ENCODE results near the gene SLC35D1.

The SLC35D1 gene

DNA sequence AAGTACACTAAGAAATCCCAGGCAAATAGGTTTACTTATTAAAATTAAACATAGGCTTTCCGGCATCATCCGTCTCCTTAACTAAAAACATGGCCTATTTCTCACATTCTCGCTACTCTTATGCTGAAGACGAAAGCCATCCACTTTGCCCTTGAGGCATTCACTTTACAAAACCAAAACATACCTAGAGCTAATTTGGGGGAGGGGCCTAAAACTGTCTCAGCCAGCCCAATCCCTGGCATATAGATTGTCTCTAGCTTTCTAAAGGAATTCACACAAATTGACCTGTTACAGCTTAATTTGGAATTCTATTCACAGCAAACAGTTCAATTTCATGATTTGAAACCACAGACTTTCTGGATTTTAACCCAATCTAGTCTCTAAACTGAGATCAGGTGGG is 34.8 kb downstream of the SLC35D1 start:
- CTCF ChIA-PET: interaction anchor here (0.6 kb wide), 2 partner anchors 11 to 959 kb away, joined by 3 to 4 read pairs; no protein-coding TSS in a partner anchor
- TF ChIP-seq, protein P1, sequence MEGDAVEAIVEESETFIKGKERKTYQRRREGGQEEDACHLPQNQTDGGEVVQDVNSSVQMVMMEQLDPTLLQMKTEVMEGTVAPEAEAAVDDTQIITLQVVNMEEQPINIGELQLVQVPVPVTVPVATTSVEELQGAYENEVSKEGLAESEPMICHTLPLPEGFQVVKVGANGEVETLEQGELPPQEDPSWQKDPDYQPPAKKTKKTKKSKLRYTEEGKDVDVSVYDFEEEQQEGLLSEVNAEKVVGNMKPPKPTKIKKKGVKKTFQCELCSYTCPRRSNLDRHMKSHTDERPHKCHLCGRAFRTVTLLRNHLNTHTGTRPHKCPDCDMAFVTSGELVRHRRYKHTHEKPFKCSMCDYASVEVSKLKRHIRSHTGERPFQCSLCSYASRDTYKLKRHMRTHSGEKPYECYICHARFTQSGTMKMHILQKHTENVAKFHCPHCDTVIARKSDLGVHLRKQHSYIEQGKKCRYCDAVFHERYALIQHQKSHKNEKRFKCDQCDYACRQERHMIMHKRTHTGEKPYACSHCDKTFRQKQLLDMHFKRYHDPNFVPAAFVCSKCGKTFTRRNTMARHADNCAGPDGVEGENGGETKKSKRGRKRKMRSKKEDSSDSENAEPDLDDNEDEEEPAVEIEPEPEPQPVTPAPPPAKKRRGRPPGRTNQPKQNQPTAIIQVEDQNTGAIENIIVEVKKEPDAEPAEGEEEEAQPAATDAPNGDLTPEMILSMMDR (conservative IDR thresholded peaks at IDR 0.05; ENCODE audit: low read depth): no peak
- POLR2A ChIA-PET (ENCODE audit: low non-redundant PET): no interaction called here
- DNase-seq (ENCODE audit: low spot score): no peak
- no peak overlapping the region for H3K27ac ChIP-seq

DNA sequence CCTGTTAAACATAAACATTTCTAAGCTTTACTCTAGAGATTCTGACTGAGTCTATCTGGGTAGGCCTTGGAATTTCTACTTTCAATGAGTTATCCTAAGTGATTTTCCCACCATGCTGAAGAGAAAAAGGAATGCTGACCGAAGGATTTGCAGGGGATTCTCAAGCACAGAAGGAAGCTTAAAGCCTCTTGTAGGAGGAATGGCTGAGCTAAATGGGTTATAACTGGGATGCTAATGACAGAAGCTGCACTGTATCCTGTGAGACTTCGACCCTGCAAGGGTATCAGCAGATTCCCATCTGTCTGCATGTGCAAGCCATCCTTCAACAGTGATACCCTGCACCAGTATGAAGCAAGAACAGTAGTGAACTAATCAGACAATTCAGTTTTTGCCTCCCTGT is 35.4 kb downstream of the SLC35D1 start:
- CTCF ChIA-PET: no interaction called here
- TF ChIP-seq, protein P1 (conservative IDR thresholded peaks at IDR 0.05; ENCODE audit: low read depth): no peak
- DNase-seq (ENCODE audit: low spot score): no peak
- no peak overlapping the region for H3K27ac ChIP-seq
- POLR2A ChIA-PET (ENCODE audit: low non-redundant PET): no interaction called here

DNA sequence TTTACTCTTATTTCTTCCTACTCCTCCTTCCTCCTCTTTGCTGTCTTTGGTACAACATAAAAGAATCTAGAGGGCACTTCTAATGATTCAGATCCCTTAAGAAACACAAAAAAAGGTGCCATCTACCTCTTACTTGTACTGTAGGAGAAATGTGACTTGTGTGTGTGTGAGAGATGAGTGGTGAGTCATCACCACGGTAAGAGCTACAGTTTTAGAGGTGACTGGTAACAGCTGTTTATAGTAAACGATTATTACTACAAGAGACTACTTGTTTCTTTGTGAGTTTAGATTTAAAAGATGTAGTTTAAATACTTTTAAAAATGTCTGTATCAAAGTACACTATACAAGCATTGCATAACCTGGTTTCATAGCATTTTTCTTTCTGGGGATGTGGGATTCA is 40.4 kb downstream of the SLC35D1 start:
- ChIA-PET POLR2A (ENCODE audit: low non-redundant PET) (no interaction called here), CTCF (no interaction called here)
- peak; percentile 25 for DNase-seq (ENCODE audit: low spot score)

DNA sequence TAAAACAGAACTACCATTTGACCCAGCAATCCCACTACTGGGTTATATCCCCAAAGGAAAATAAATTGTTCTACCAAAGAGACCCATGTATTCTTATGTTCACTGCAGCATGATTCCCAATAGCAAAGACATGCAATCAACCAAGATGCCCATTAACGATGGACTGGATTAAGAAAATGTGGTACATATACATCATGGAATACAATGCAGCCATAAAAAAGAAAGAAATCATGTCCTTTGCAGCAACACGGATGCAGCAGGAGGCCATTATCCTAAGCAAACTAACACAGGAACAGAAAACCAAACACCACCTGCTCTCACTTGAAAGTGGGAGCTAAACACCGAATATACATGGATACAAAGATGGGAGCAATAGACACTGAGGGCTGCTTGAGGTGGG is 44.2 kb downstream of the SLC35D1 start:
- H3K27ac ChIP-seq: no peak overlapping the region
- CTCF ChIA-PET: no interaction called here
- TF ChIP-seq, protein P1 (conservative IDR thresholded peaks at IDR 0.05; ENCODE audit: low read depth): no peak
- no peak for DNase-seq (ENCODE audit: low spot score)
- POLR2A ChIA-PET (ENCODE audit: low non-redundant PET): no interaction called here

More for the DNA sequence above, 40.4 kb downstream of the SLC35D1 start:
- TF ChIP-seq, protein P1 (conservative IDR thresholded peaks at IDR 0.05; ENCODE audit: low read depth): no peak
- no peak overlapping the region for H3K27ac ChIP-seq

DNA sequence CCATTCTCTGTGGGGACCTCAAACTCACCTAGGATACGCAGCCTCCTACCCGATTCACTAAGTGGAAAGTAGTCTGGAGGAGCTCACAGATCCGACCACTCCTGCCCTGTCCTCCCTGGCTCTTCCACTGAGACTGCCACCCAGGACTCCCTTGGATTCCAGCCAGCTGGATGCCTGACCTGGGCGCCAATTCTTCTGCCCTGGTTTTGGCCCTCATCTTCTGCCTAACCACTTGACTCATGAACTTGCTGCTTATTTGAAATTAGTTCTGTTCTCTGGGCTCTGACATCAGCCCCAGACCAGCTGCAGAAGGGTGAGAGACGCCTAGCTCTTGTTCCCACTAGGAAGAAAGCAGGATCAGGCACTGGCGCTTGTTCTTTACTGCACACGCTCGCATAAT is 48.9 kb downstream of the SLC35D1 start:
- H3K27ac ChIP-seq: no peak overlapping the region
- TF ChIP-seq, protein P1 (conservative IDR thresholded peaks at IDR 0.05; ENCODE audit: low read depth): no peak
- ChIA-PET POLR2A (ENCODE audit: low non-redundant PET) (no interaction called here), CTCF (interaction anchor here (2.1 to 2.8 kb wide), 2 partner anchors 9 to 143 kb away, joined by 6 to 12 read pairs; no protein-coding TSS in a partner anchor)
- no peak for DNase-seq (ENCODE audit: low spot score)

DNA sequence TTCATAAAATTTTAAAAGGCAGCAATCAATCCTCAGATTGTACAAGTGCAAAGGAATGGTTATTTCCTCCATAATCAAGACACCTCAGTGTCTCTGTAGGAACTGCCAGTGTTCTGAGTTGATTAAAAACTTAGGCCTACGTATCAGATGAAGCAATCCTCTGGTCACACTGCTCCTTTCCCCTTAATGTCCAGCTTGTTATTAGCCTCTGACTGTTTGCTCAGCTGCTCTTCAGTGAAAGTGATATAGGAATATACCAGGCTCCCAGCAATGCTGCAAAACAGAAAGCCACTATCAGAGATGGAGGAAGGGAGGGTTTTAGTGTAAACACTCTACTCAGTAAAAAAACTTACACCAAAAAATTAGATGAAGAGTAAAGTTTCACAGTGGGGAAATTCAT is 49.8 kb downstream of the SLC35D1 start:
- ChIA-PET POLR2A (ENCODE audit: low non-redundant PET) (interaction anchor here (1.0 kb wide), 1 partner anchor 16 kb away, joined by 3 read pairs; no protein-coding TSS in a partner anchor), CTCF (interaction anchor here (2.1 to 2.8 kb wide), 2 partner anchors 8 to 144 kb away, joined by 6 to 12 read pairs; no protein-coding TSS in a partner anchor)
- TF ChIP-seq, protein P1 (conservative IDR thresholded peaks at IDR 0.05; ENCODE audit: low read depth): no peak
- DNase-seq (ENCODE audit: low spot score): no peak
- no peak overlapping the region for H3K27ac ChIP-seq

Data from RWPE1 (cell line).